K562 (cell line): ENCODE data around the gene TFPT. TPM values are rescaled to one million over a fixed set of nuclear protein-coding genes. Genes with fewer than 3 reads are reported as not detected.

Experiments
- ATAC-seq: fragments of 200-7000 bp; cut with Tn5 transposase; 3 replicates; pipeline ENCODE4 v1.9.1; 2020; ENCODE audit warnings: moderate library complexity
- BruUV-seq: library from RNA; stranded (reverse); fragments of 400-500 nt; replicated peaks from 2 replicates; lab custom pipeline; 2021; lab: Mats Ljungman, UMichigan
- CTCF ChIA-PET: fragments of 300-600 bp; formaldehyde crosslinking; extraction: SDS; loops from one replicate; lab custom pipeline; 2021; ENCODE audit warnings: low intra/inter-chr PET ratio; lab: Yijun Ruan, JAX
- POLR2A ChIA-PET: fragments of 300-600, 350-650 bp; sonication (Branson Sonifier 250); formaldehyde crosslinking; extraction: SDS; loops from one replicate; lab custom pipeline; 2021; ENCODE audit warnings: antibody characterized with exemption, inconsistent platforms; lab: Yijun Ruan, JAX
- DNase-seq, 4 experiments: peaks; one replicate each; pipeline versions ENCODE4 v3.0.0 to v3.0.0-alpha.2; 2011 to 2018; ENCODE audit warnings: low spot score in 3 of 4, mixed read lengths in 3 of 4; ENCODE audit errors: extremely low read depth in 1 of 4
- FAIRE-seq: peaks from 2 replicates; lab custom pipeline; 2011; peaks lifted over from hg19 to GRCh38; lab: Jason Lieb, UNC
- H2AFZ ChIP-seq: 2 replicates; pipeline ENCODE4 v1.6.0; 2011; ENCODE audit warnings: low read depth, low read length, control low read depth, inconsistent platforms
- H3K27ac ChIP-seq: fragments of 200-600 bp; 3 replicates; pipeline ENCODE4 v1.8.0; 2011; ENCODE audit warnings: low read depth, mild to moderate bottlenecking, control low read depth, inconsistent platforms, low read length, moderate library complexity, mixed read lengths; ENCODE audit errors: extremely low read depth
- H3K27me3 ChIP-seq, 2 experiments: fragments of 300-600 bp in 1 of 2; 2 replicates in 1 of 2; 3 replicates in 1 of 2; pipeline versions ENCODE4 v1.6.0 to v1.8.0; 2011; ENCODE audit warnings: inconsistent platforms in 2 of 2, low read length in 2 of 2, mild to moderate bottlenecking in 1 of 2, mixed read lengths in 1 of 2, moderate library complexity in 1 of 2; ENCODE audit not compliant: control insufficient read depth in 2 of 2, insufficient read depth in 2 of 2
- H3K36me3 ChIP-seq: fragments of 300-600 bp; 3 replicates; pipeline ENCODE4 v1.8.0; 2011; ENCODE audit warnings: mild to moderate bottlenecking, low read length, inconsistent platforms; ENCODE audit not compliant: control insufficient read depth, insufficient read depth
- H3K4me1 ChIP-seq, 2 experiments: fragments of 200-600 bp in 1 of 2; replicated peaks in 1 of 2; 2 replicates in 1 of 2; 3 replicates in 1 of 2; pipeline versions ENCODE4 v1.5.1 to v1.8.0; 2011; ENCODE audit warnings: inconsistent platforms in 2 of 2, low read length in 2 of 2, mild to moderate bottlenecking in 1 of 2, mixed read lengths in 1 of 2, moderate library complexity in 1 of 2; ENCODE audit not compliant: control insufficient read depth in 2 of 2, insufficient read depth in 2 of 2
- H3K4me2 ChIP-seq: 2 replicates; pipeline ENCODE4 v1.6.1; 2011; ENCODE audit warnings: low read length, control low read depth, inconsistent platforms, mixed read lengths; ENCODE audit not compliant: insufficient read depth
- H3K4me3 ChIP-seq: fragments of 200-600 bp; sonication (generic), shearing (Covaris generic); 2 replicates; pipeline ENCODE4 v1.5.1; 2016; ENCODE audit warnings: control low read depth, inconsistent platforms
- H3K79me2 ChIP-seq: fragments of 200-600 bp; 3 replicates; pipeline ENCODE4 v1.8.0; 2011; ENCODE audit warnings: low read length, inconsistent platforms; ENCODE audit not compliant: control insufficient read depth, insufficient read depth
- H3K9ac ChIP-seq, 2 experiments: 2 replicates each; pipeline versions ENCODE4 v1.6.0 to v1.6.1; 2011; ENCODE audit warnings: low read depth in 2 of 2, low read length in 2 of 2, control low read depth in 1 of 2, inconsistent platforms in 1 of 2, mild to moderate bottlenecking in 1 of 2, mixed read lengths in 1 of 2; ENCODE audit not compliant: insufficient read depth in 1 of 2
- H3K9me1 ChIP-seq: one replicate; pipeline ENCODE4 v1.6.0; 2011; ENCODE audit warnings: inconsistent platforms, mild to moderate bottlenecking, low read length, moderate library complexity; ENCODE audit not compliant: control insufficient read depth, insufficient read depth
- H3K9me3 ChIP-seq: replicated peaks from 2 replicates; pipeline ENCODE4 v1.5.1; 2011; ENCODE audit warnings: low read depth, low read length, inconsistent platforms; ENCODE audit not compliant: control insufficient read depth, insufficient read depth
- H4K20me1 ChIP-seq: replicated peaks from 2 replicates; pipeline ENCODE4 v1.6.1; 2011; ENCODE audit warnings: low read length, inconsistent platforms, mixed read lengths; ENCODE audit not compliant: control insufficient read depth, insufficient read depth
- CXXC5 ChIP-seq: fragments of 250-450 bp; sonication (Bioruptor Pico); IDR thresholded peaks from 2 replicates; pipeline ENCODE4 v1.8.0; 2022; ENCODE audit warnings: inconsistent platforms, mild to moderate bottlenecking, moderate library complexity
- ELF4 ChIP-seq: fragments of 450-650 bp; formaldehyde crosslinking; IDR thresholded peaks from 2 replicates; pipeline ENCODE4 v1.4.0; 2022; ENCODE audit warnings: missing genetic modification characterization
- ETS2 ChIP-seq: IDR thresholded peaks from 2 replicates; pipeline ENCODE4 v1.6.1; 2016; ENCODE audit warnings: borderline replicate concordance, missing genetic modification characterization, mild to moderate bottlenecking, moderate library complexity, missing compliant biosample characterization; ENCODE audit not compliant: poor library complexity, severe bottlenecking
- FOXA3 ChIP-seq, 2 experiments: fragments of 450-650 bp in 1 of 2; sonication (generic) in 1 of 2; formaldehyde crosslinking; IDR thresholded peaks in 1 of 2; conservative IDR thresholded peaks in 1 of 2; 2 replicates each; pipeline versions ENCODE4 v1.4.0 to v1.8.0; 2020 to 2022; ENCODE audit warnings: mild to moderate bottlenecking in 2 of 2, missing genetic modification reagents in 1 of 2
- HDGF ChIP-seq: fragments of 450-650 bp; IDR thresholded peaks from 2 replicates; pipeline ENCODE4 v1.6.1; 2016
- JUN ChIP-seq, 2 experiments: sonication (generic) in 1 of 2; formaldehyde crosslinking in 1 of 2; IDR thresholded peaks; 2 replicates each; pipeline versions ENCODE4 v1.6.1 to v1.8.0; 2012 to 2022; ENCODE audit warnings: borderline replicate concordance in 2 of 2, mild to moderate bottlenecking in 2 of 2, improper control_type of control experiment in 1 of 2, low read depth in 1 of 2, low read length in 1 of 2, missing genetic modification reagents in 1 of 2
- KDM5B ChIP-seq: fragments of 200-600 bp; sonication (generic); IDR thresholded peaks from 2 replicates; pipeline ENCODE4 v1.6.1; 2012; ENCODE audit warnings: low read depth, mild to moderate bottlenecking, moderate library complexity, low read length, control low read depth, inconsistent platforms; ENCODE audit not compliant: insufficient replicate concordance
- NRF1 ChIP-seq, 2 experiments: fragments of 450-650 bp; IDR thresholded peaks in 1 of 2; conservative IDR thresholded peaks in 1 of 2; 2 replicates each; pipeline ENCODE4 v1.6.1; 2014; ENCODE audit warnings: mild to moderate bottlenecking in 2 of 2
- PHB ChIP-seq: fragments of 250-450 bp; sonication (Bioruptor Pico); IDR thresholded peaks from 2 replicates; pipeline ENCODE4 v1.5.0; 2021
- SIN3A ChIP-seq, 2 experiments: fragments of 150-350 bp in 1 of 2; IDR thresholded peaks; 2 replicates each; pipeline ENCODE4 v1.6.1; 2011 to 2016; ENCODE audit warnings: borderline replicate concordance in 2 of 2, low read depth in 2 of 2, low read length in 2 of 2, mild to moderate bottlenecking in 2 of 2, moderate library complexity in 2 of 2; ENCODE audit not compliant: control insufficient read depth in 1 of 2
- SREBF1 ChIP-seq: fragments of 150-350 bp; IDR thresholded peaks from 2 replicates; pipeline ENCODE4 v1.6.1; 2014; ENCODE audit warnings: antibody characterized with exemption, low read depth, low read length, borderline replicate concordance
- TEAD1 ChIP-seq, 2 experiments: fragments of 450-650 bp in 1 of 2; sonication (generic) in 1 of 2; formaldehyde crosslinking; IDR thresholded peaks; 2 replicates each; pipeline versions ENCODE4 v1.4.0 to v1.8.0; 2020 to 2022; ENCODE audit warnings: mild to moderate bottlenecking in 2 of 2, missing genetic modification reagents in 1 of 2
- ZBTB7A ChIP-seq: IDR thresholded peaks from 2 replicates; pipeline ENCODE4 v1.6.1; 2011; ENCODE audit warnings: low read depth, mild to moderate bottlenecking, low read length, moderate library complexity, borderline replicate concordance; ENCODE audit not compliant: control insufficient read depth
- ZKSCAN1 ChIP-seq: fragments of 150-350 bp; IDR thresholded peaks from 2 replicates; pipeline ENCODE4 v1.6.1; 2016; ENCODE audit warnings: low read depth, low read length
- ZNF121 ChIP-seq: sonication (generic); formaldehyde crosslinking; conservative IDR thresholded peaks from 2 replicates; pipeline ENCODE4 v1.8.0; 2022; ENCODE audit warnings: missing genetic modification reagents
- ZNF395 ChIP-seq: fragments of 200-800 bp; sonication (Bioruptor generic); IDR thresholded peaks from 2 replicates; pipeline ENCODE4 v1.6.1; 2017; ENCODE audit warnings: missing genetic modification characterization, missing compliant biosample characterization
- WGBS: fragments of 100-300 bp; shearing (Covaris generic); methylation state at CpG from one replicate; pipeline ENCODE4 v1.1.6; 2016; ENCODE audit warnings: low coverage, mixed read lengths; ENCODE audit not compliant: insufficient coverage; ENCODE audit errors: missing lambda C conversion rate; 5-methylcytosine and 5-hydroxymethylcytosine counted together
- in situ Hi-C: fragments of 300-500 bp; cut with MboI; formaldehyde crosslinking; loops from 4 replicates; pipeline ENCODE4 v1.15.0; 2018; ENCODE audit warnings: inconsistent platforms, mixed read lengths
- intact Hi-C: fragments of 100-400 bp; cut with micrococcal nuclease; formaldehyde crosslinking; loops from 2 replicates; pipeline ENCODE4 v1.14.2; 2022
- polyA plus RNA-seq, 8 experiments: library from polyadenylated mRNA; depleted of rRNA in 4 of 8; stranded (reverse) in 5 of 8; unstranded in 3 of 8; fragments of >200 nt; fragmentation: Nextera tagmentation in 2 of 8; fragmentation: Illumina TruSeq in 1 of 8; extraction: Ambion mirVana in 2 of 8; extraction: Trizol in 1 of 8; gene quantifications; 2 replicates each; pipeline versions ENCODE4 v1.2.1 to v1.2.3, GENCODE V29; 2011 to 2014; ENCODE audit warnings: inconsistent platforms in 1 of 8, missing spikeins in 1 of 8
- total RNA-seq, 7 experiments: library from RNA; depleted of rRNA in 6 of 7; stranded (reverse); fragments of >200 nt in 6 of 7; fragmentation: Illumina TruSeq in 2 of 7; extraction: Trizol in 2 of 7; gene quantifications; 2 replicates each; pipeline versions ENCODE4 v1.2.1 to v1.2.3, GENCODE V29; 2011 to 2021; ENCODE audit warnings: low replicate concordance in 1 of 7
- TF ChIP-seq, protein P1 (sequence below): sonication (generic); formaldehyde crosslinking; IDR thresholded peaks from 2 replicates; pipeline ENCODE4 v1.8.1; 2023; ENCODE audit warnings: mild to moderate bottlenecking, missing genetic modification reagents

The TFPT gene
- total and polyA plus RNA-seq, 9 of the 15 experiments (the other 6 are each of a cell fraction or from before 2014, with no cell fraction given), result 0.72 to 16.4 (median 9.2) TPM

GRCh38 chr19:54160182-54160811, 44.8 kb upstream of the TFPT start:
- H3K4me3 ChIP-seq, result peak overlapping the region; percentile 69
- ChIA-PET POLR2A (interaction anchor here (0.6 to 3.1 kb wide), 9 partner anchors 10 to 97 kb away, joined by 3 to 18 read pairs (median 5); partner anchors contain the start of genes CNOT3, LILRB5, MBOAT7 and PRPF31), CTCF (no interaction called here)
- intact Hi-C loops (no loop called here), in situ Hi-C loops (loop anchor here (5.0 kb wide), 1 partner anchor 67 kb away; no protein-coding TSS in a partner anchor)
- H3K9me1 ChIP-seq, result no peaks in the 10 kb centered on the region
- H3K9me3 ChIP-seq, result no peaks in the 10 kb centered on the region
- H3K4me2 ChIP-seq, result peak overlapping the region; percentile 95
- peak overlapping the region; percentile 97 for H2AFZ ChIP-seq
- H3K79me2 ChIP-seq, result peaks cover 18% of the 10 kb centered on the region; the same call in 2 of the 3 replicates
- H3K9ac ChIP-seq, result peak overlapping the region; percentile 84 to 94
- FAIRE-seq (peak; percentile 57), DNase-seq (peak in 3 of 4 experiments; percentile 50 to 57 (median 57)), ATAC-seq (no peak)
- H3K36me3 ChIP-seq, result peaks cover 30% of the 10 kb centered on the region
- H4K20me1 ChIP-seq, result 0 out of 2 replicates have a peak, but pooled peaks cover 7% of the 10 kb centered on the region
- peak overlapping the region; percentile 81 for H3K27ac ChIP-seq
- H3K4me1 ChIP-seq, result peaks cover 21 to 50% of the 10 kb centered on the region in 2 experiments
- BruUV-seq, result TSS peak; percentile 90
- WGBS, result under 1% methylated on average over 25 of the region's 28 CpGs
- no peaks in the 10 kb centered on the region for H3K27me3 ChIP-seq
- TF ChIP-seq CXXC5, result no peak
- TF ChIP-seq SREBF1, result no peak
- TF ChIP-seq NRF1 (conservative IDR thresholded peaks at IDR 0.05 in 1 of 2, IDR thresholded peaks at IDR 0.05 in 1 of 2), result no peak
- TF ChIP-seq ETS2 (tag), result no peak
- peak; percentile 92 for TF ChIP-seq KDM5B
- TF ChIP-seq ELF4 (CRISPR knock-in tag), result no peak
- TF ChIP-seq FOXA3 (CRISPR knock-in tag; conservative IDR thresholded peaks at IDR 0.05 in 1 of 2, IDR thresholded peaks at IDR 0.05 in 1 of 2), result peak in 1 of 2 experiments; percentile 49; a peak in 1 of 4 replicates
- TF ChIP-seq, protein P1, sequence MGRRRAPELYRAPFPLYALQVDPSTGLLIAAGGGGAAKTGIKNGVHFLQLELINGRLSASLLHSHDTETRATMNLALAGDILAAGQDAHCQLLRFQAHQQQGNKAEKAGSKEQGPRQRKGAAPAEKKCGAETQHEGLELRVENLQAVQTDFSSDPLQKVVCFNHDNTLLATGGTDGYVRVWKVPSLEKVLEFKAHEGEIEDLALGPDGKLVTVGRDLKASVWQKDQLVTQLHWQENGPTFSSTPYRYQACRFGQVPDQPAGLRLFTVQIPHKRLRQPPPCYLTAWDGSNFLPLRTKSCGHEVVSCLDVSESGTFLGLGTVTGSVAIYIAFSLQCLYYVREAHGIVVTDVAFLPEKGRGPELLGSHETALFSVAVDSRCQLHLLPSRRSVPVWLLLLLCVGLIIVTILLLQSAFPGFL (CRISPR knock-in tag), result no peak
- 0 out of 2 replicates have a peak, but pooled peaks have one; percentile 16 for TF ChIP-seq ZNF395 (CRISPR knock-in tag)
- TF ChIP-seq ZNF121 (CRISPR knock-in tag), result no peak
- TF ChIP-seq TEAD1 (CRISPR knock-in tag; IDR thresholded peaks at IDR 0.05), result peak in 1 of 2 experiments; percentile 52; a peak in 1 of 4 replicates
- TF ChIP-seq HDGF, result no peak
- TF ChIP-seq ZBTB7A, result peak; percentile 70; the same call in 1 of the 2 replicates
- no peak for TF ChIP-seq SIN3A (IDR thresholded peaks at IDR 0.05; ENCODE audit: borderline replicate concordance in 2 of 2, control insufficient read depth in 1 of 2, low read depth in 2 of 2, low read length in 2 of 2)
- peak; percentile 29; the same call in 1 of the 2 replicates for TF ChIP-seq ZKSCAN1
- no peak for TF ChIP-seq JUN (IDR thresholded peaks at IDR 0.05; ENCODE audit: borderline replicate concordance, low read depth, low read length)
- 0 out of 2 replicates have a peak, but pooled peaks have one; percentile 38 for TF ChIP-seq JUN (CRISPR knock-in tag; IDR thresholded peaks at IDR 0.05; ENCODE audit: borderline replicate concordance)
- TF ChIP-seq PHB (CRISPR knock-in tag), result no peak
